GM12891 (cell line): ENCODE measurements around the gene PRRG4.

Experiments
- PAX5 ChIP-seq: IDR thresholded peaks from 2 replicates; pipeline ENCODE4 v1.6.1; 2011; ENCODE audit warnings: low read length, moderate library complexity, mild to moderate bottlenecking; ENCODE audit not compliant: insufficient read depth, severe bottlenecking
- POLR2A ChIP-seq: IDR thresholded peaks from 2 replicates; pipeline ENCODE4 v1.6.1; 2011; ENCODE audit warnings: low read depth, low read length, control low read depth
- POLR2AphosphoS5 ChIP-seq: IDR thresholded peaks from 2 replicates; pipeline ENCODE4 v1.6.1; 2011; ENCODE audit warnings: low read depth, low read length, control low read depth
- POU2F2 ChIP-seq: IDR thresholded peaks from 2 replicates; pipeline ENCODE4 v1.6.1; 2011; ENCODE audit warnings: low read depth, mild to moderate bottlenecking, control low read depth, low read length, moderate library complexity
- SPI1 ChIP-seq: IDR thresholded peaks from 2 replicates; pipeline ENCODE4 v1.6.1; 2011; ENCODE audit warnings: low read depth, low read length, control low read depth
- TAF1 ChIP-seq: IDR thresholded peaks from 2 replicates; pipeline ENCODE4 v1.6.1; 2011; ENCODE audit warnings: low read depth, low read length, control low read depth

- TF ChIP-seq TAF1 = no peak
- TF ChIP-seq POLR2A = no peak
- TF ChIP-seq SPI1 = no peak
- no peak for TF ChIP-seq POLR2AphosphoS5
- TF ChIP-seq PAX5 = no peak
- no peak for TF ChIP-seq POU2F2
Observed at GRCh38 chr11:32790916-32791315, 38.8 kb upstream of the PRRG4 start.
